MM.1S (cell line): ENCODE data around the gene MRPL45.

Experiments
- CTCF ChIP-seq: fragments of 300-600 bp; sonication (generic); IDR thresholded peaks from 2 replicates; pipeline ENCODE4 v1.5.1; 2016; ENCODE audit warnings: antibody characterized with exemption, low read length, mixed read lengths
- EZH2phosphoT487 ChIP-seq: fragments of 300-600 bp; sonication (generic); IDR thresholded peaks from 2 replicates; pipeline ENCODE4 v1.6.1; 2018; ENCODE audit warnings: antibody characterized with exemption, low read length

GRCh38 chr17:38338535-38338934 is 41.6 kb downstream of the MRPL45 start:
- no peak for TF ChIP-seq CTCF
- TF ChIP-seq EZH2phosphoT487, result no peak
